ENCODE data around the gene MEIOSIN. TPM values are rescaled to one million over a fixed set of nuclear protein-coding genes. Genes with fewer than 3 reads are reported as not detected.

The MEIOSIN gene
- total RNA-seq, 6 experiments from 2014 or later = 0.24 TPM; not detected in 5

DNA sequence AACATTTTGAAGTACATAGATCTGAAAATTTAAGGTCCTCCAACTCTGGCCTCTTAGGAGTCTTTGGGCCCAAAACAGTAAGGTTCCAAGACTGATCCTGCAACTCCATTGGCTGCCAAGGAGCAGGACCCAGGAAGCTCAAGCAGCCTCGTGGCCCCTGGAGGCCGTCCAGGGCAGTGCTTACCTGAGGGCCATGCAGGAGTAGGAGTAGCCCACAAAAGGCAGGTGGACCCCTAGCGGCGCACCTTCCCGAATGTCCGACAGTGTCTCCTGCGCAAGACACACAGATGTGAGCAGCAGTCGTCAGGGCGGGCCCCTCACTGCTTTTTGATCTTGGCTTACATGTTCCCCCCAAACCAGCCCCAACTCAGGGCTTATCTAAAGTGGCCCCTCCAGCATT, 41.5 kb downstream of the MEIOSIN start:
- no peak overlapping the region for H3K4me3 ChIP-seq
- ATAC-seq (no peak), DNase-seq (no peak)
- no peaks in the 10 kb centered on the region for H3K27me3 ChIP-seq
- H3K36me3 ChIP-seq = peaks cover 0 to 7% (median 0%) of the 10 kb centered on the region in 4 donors
- no peak for TF ChIP-seq POLR2A (IDR thresholded peaks at IDR 0.05)
- TF ChIP-seq, protein P1, sequence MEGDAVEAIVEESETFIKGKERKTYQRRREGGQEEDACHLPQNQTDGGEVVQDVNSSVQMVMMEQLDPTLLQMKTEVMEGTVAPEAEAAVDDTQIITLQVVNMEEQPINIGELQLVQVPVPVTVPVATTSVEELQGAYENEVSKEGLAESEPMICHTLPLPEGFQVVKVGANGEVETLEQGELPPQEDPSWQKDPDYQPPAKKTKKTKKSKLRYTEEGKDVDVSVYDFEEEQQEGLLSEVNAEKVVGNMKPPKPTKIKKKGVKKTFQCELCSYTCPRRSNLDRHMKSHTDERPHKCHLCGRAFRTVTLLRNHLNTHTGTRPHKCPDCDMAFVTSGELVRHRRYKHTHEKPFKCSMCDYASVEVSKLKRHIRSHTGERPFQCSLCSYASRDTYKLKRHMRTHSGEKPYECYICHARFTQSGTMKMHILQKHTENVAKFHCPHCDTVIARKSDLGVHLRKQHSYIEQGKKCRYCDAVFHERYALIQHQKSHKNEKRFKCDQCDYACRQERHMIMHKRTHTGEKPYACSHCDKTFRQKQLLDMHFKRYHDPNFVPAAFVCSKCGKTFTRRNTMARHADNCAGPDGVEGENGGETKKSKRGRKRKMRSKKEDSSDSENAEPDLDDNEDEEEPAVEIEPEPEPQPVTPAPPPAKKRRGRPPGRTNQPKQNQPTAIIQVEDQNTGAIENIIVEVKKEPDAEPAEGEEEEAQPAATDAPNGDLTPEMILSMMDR (IDR thresholded peaks at IDR 0.05) = no peak
- peaks cover 0 to 19% (median 6%) of the 10 kb centered on the region in 4 donors for H3K4me1 ChIP-seq
- no peak overlapping the region for H3K27ac ChIP-seq
- intact Hi-C loops (cut with DNase I) = no loop called here
- H3K9me3 ChIP-seq = no peaks in the 10 kb centered on the region
- no CpG with 5 or more reads among the region's 9 CpGs for WGBS (ENCODE audit: insufficient coverage, low coverage, low lambda C conversion rate, missing lambda C conversion rate)

DNA sequence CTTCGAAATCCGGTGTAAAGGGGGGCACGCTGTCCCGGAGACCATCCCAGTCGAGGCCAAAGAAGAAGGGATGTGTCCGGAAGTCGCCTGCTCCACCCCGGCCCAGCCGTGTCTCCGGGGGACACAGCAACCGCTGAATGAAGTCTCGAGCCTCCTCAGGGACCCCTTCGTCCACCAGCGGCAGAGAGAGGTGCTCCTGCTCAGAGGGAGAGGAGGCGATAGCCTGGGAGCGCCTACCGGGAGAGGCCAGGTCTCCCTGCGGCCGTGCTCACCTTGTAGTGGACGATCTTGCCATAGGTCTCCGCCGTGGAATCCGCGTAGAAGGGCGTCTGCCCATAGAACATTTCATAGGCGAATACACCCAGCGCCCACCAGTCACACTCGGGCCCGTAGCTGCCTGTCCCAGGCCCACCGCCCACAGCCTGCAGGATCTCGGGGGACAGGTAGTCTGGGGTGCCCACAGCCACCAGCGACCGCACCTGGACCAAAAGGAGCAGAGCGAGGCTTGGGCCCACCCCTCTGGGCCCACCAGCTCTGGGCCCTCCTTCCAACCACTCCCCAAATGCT, 44.2 kb downstream of the MEIOSIN start:
- Histone ChIP-seq H3K27ac (no peak overlapping the region), H3K9me3 (no peaks in the 10 kb centered on the region), H3K36me3 (peaks cover 0 to 7% (median 0%) of the 10 kb centered on the region in 4 donors), H3K4me1 (peaks cover 0 to 5% (median 0%) of the 10 kb centered on the region in 4 donors), H3K27me3 (no peaks in the 10 kb centered on the region), H3K4me3 (no peak overlapping the region)
- ATAC-seq (no peak), DNase-seq (no peak)
- intact Hi-C loops (cut with DNase I) = no loop called here
- no peak for TF ChIP-seq POLR2A (IDR thresholded peaks at IDR 0.05)
- TF ChIP-seq, protein P1 (IDR thresholded peaks at IDR 0.05) = no peak
- 100% methylated on average over 5 of the region's 34 CpGs for WGBS (ENCODE audit: insufficient coverage, low coverage, low lambda C conversion rate, missing lambda C conversion rate)

DNA sequence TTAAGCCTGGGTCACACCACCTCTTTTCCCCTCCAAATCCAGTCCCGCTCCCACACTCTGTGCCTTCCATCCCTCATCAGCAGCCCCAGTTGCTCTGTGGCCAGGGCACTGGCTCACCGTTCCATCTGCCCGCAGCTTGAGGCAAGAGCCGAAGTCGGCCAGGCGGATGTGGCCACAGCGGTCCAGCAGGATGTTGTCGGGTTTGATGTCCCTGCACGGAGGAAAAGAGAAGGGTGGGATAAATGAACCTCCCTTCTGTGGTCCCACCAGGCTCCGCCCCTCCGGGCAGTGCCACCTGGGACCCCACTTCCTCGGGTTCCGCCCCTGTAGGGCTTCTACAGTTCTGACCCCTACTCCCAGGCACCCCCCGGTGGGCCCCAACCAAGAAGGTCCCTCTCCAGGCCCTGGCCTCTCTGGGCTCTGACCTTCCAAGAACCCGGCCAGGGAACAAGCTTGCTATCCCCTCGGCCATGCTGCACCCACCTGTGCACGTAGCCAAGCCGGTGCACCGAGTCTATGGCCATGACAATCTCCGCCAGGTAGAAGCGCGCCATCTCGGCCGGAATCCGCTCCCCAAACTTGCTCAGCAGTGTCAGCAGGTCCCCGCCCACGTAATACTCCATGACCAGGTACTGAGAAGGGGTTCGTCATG, 44.9 kb downstream of the MEIOSIN start:
- H3K27ac ChIP-seq = no peak overlapping the region
- TF ChIP-seq POLR2A (IDR thresholded peaks at IDR 0.05) = no peak
- TF ChIP-seq, protein P1 (IDR thresholded peaks at IDR 0.05) = no peak
- peaks cover 0 to 7% (median 0%) of the 10 kb centered on the region in 4 donors for H3K36me3 ChIP-seq
- H3K4me3 ChIP-seq = no peak overlapping the region
- no peaks in the 10 kb centered on the region for H3K9me3 ChIP-seq
- no peak for ATAC-seq
- peaks cover 0 to 5% (median 0%) of the 10 kb centered on the region in 4 donors for H3K4me1 ChIP-seq
- 97% methylated on average over 9 of the region's 28 CpGs for WGBS (ENCODE audit: insufficient coverage, low coverage, low lambda C conversion rate, missing lambda C conversion rate)
- no peaks in the 10 kb centered on the region for H3K27me3 ChIP-seq
- DNase-seq = no peak
- intact Hi-C loops (cut with DNase I) = no loop called here

DNA sequence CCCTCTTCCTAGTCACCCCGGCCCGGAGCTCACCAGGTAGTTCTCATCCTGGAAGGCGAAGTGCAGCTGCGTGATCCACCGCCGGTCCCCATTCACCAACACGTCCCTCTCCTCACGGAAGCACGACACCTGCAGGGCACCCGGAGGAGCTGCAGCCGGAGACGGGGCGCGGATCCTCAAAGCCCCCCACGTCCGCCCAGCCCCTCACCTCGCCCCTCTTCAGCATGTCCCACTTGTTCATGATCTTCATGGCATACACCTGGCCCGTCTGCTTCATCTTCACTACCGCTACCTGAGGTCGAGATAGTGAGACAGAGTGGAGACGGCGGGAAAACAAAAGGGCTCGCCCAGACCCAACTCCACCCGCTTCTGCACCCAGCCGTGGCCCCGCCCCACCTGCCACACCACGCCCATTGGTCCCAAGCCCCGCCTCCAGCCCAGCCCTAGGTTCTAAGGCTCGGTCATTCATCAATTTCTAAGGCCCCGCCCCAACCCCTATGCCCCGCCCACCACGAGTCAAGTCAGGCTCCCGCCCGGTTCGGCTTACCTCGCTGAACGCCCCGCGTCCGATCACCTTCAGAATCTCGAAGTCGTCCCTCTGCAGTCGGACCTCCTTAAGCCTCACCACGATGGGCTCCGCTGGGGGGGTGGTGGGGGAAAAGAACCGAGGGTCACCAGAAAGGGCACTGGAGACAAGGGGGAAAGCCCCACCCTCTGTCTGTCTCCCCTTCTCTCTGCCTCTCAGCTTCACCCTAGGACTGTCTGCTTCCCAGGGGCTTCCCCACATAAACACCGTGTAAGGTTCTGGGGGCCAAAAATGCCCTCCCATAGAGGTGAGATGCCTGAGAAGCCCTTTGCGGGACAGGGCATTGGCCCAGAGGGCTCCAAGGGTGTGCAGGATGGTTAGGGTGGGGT, 46.2 kb downstream of the MEIOSIN start:
- WGBS (ENCODE audit: insufficient coverage, low coverage, low lambda C conversion rate, missing lambda C conversion rate) = 8% methylated on average over 25 of the region's 48 CpGs
- ATAC-seq (peak; percentile 89 to 93 (median 90)), DNase-seq (peak; percentile 87 to 91 (median 88))
- H3K36me3 ChIP-seq = peaks cover 0 to 7% (median 0%) of the 10 kb centered on the region in 4 donors
- peaks cover 0 to 5% (median 0%) of the 10 kb centered on the region in 4 donors for H3K4me1 ChIP-seq
- no peak overlapping the region for H3K27ac ChIP-seq
- intact Hi-C loops (cut with DNase I) = no loop called here
- no peaks in the 10 kb centered on the region for H3K9me3 ChIP-seq
- no peaks in the 10 kb centered on the region for H3K27me3 ChIP-seq
- TF ChIP-seq POLR2A (IDR thresholded peaks at IDR 0.05) = no peak
- TF ChIP-seq, protein P1 (IDR thresholded peaks at IDR 0.05) = peak; percentile 51 to 66 (median 60)
- H3K4me3 ChIP-seq = no peak overlapping the region
